ENCODE measurements around the gene ZMIZ1.

Gene ZMIZ1

DNA sequence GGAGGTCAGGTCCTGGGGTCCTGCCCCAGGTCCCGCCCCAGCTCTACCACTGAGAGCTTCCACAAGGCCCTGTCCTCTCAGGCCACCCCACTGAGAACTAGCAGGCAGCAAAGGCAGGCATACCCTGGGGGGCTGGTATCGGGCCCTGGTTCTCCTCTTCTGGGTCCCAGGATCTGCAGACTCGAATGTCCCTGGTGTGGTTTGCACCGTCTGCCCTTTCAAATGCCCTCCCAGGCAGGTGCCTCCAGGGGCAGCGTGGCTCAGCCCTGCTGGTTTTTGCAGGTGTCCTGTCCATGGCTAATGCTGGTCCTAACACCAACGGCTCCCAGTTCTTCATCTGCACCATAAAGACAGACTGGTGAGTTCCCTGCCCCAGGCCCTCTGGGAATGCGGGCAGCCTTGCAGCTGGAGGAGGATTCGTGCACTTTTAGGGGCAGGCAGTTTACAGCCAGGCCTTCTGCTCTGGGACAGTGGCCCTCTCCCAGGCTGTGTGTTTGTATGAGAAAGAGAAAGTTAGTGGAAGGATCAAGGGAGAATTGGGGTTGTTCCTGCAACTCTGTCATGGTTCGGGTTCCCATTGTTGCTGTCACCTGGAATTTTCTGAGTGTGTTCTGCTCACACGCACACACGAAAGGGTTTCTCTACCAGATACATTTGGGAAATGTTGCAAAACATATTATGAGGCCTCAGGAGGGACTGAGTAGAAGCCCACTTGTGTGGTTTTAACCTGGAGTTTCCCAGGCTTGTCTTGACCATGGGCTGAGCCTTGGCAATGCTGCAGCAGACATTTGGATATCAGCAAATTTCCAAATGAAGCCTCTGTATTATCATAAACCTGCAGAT lies 283.5 kb downstream of the ZMIZ1 start (continued):
- TF ChIP-seq ZNF830 (tag by site-specific recombination; IDR thresholded peaks at IDR 0.05; ENCODE audit: low read depth) = no peak
- TF ChIP-seq ZNF133 (tag by site-specific recombination; IDR thresholded peaks at IDR 0.05) = no peak
- TF ChIP-seq ZNF112 (tag by site-specific recombination; IDR thresholded peaks at IDR 0.05) = no peak
- TF ChIP-seq, protein P1, sequence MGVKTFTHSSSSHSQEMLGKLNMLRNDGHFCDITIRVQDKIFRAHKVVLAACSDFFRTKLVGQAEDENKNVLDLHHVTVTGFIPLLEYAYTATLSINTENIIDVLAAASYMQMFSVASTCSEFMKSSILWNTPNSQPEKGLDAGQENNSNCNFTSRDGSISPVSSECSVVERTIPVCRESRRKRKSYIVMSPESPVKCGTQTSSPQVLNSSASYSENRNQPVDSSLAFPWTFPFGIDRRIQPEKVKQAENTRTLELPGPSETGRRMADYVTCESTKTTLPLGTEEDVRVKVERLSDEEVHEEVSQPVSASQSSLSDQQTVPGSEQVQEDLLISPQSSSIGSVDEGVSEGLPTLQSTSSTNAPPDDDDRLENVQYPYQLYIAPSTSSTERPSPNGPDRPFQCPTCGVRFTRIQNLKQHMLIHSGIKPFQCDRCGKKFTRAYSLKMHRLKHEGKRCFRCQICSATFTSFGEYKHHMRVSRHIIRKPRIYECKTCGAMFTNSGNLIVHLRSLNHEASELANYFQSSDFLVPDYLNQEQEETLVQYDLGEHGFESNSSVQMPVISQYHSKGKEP (tag by site-specific recombination; IDR thresholded peaks at IDR 0.05) = no peak

DNA sequence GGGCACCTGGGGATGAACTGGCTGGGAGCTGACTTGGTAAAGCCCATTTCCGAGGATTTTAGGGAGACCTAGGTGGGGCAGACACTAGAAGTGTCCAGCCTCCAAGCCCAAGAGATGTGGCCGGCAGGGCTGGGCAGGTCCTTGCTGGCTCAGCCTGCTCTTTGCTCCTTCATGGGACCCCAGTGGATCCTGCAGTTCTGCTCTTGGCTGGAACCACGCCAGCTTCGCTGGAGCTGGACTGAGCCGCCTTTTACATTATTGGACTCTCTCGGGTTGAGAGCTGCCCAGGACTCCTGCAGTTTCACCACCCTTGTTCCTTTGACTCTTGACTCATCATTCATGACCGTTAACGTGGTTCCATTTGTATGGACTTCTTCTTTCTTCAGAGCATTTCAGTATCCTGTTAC lies 284.2 kb downstream of the ZMIZ1 start:
- H3K9me3 ChIP-seq (ENCODE audit: control insufficient read depth, insufficient read depth, low read depth, low read length) = no peaks in the 10 kb centered on the region
- no peak overlapping the region for H3K27ac ChIP-seq (ENCODE audit: extremely low read depth, low read depth, low read length)
- H3K4me3 ChIP-seq (ENCODE audit: low read depth, low read length) = no peak overlapping the region
- ChIA-PET POLR2A (no interaction called here), CTCF (no interaction called here)
- H3K36me3 ChIP-seq (ENCODE audit: control insufficient read depth in 2 of 2, insufficient read depth in 1 of 2, low read length in 2 of 2) = peaks cover 7 to 83% of the 10 kb centered on the region in 2 experiments
- TF ChIP-seq ZBTB20 (tag by site-specific recombination; IDR thresholded peaks at IDR 0.05) = no peak
- no peak for TF ChIP-seq ZSCAN30 (tag by site-specific recombination; IDR thresholded peaks at IDR 0.05)
- TF ChIP-seq ZNF623 (tag by site-specific recombination; IDR thresholded peaks at IDR 0.05) = no peak
- no peak for TF ChIP-seq ZNF560 (tag by site-specific recombination; IDR thresholded peaks at IDR 0.05; ENCODE audit: borderline replicate concordance)
- TF ChIP-seq ZNF19 (tag by site-specific recombination; IDR thresholded peaks at IDR 0.05; ENCODE audit: low read depth) = no peak
- TF ChIP-seq MEIS1 (CRISPR knock-in tag; IDR thresholded peaks at IDR 0.05; ENCODE audit: borderline replicate concordance) = no peak
- H3K4me1 ChIP-seq (ENCODE audit: control insufficient read depth, insufficient read depth, low read length) = no peaks in the 10 kb centered on the region

DNA sequence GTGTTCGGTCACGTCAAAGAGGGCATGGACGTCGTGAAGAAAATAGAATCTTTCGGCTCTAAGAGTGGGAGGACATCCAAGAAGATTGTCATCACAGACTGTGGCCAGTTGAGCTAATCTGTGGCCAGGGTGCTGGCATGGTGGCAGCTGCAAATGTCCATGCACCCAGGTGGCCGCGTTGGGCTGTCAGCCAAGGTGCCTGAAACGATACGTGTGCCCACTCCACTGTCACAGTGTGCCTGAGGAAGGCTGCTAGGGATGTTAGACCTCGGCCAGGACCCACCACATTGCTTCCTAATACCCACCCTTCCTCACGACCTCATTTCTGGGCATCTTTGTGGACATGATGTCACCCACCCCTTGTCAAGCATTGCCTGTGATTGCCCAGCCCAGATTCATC lies 285.0 kb downstream of the ZMIZ1 start:
- Histone ChIP-seq H3K4me3 (ENCODE audit: low read depth, low read length) (no peak overlapping the region), H3K4me1 (ENCODE audit: control insufficient read depth, insufficient read depth, low read length) (no peaks in the 10 kb centered on the region), H3K36me3 (ENCODE audit: control insufficient read depth in 2 of 2, insufficient read depth in 1 of 2, low read length in 2 of 2) (peaks cover 7 to 78% of the 10 kb centered on the region in 2 experiments), H3K27ac (ENCODE audit: extremely low read depth, low read depth, low read length) (no peak overlapping the region), H3K9me3 (ENCODE audit: control insufficient read depth, insufficient read depth, low read depth, low read length) (no peaks in the 10 kb centered on the region)
- CTCF ChIA-PET = no interaction called here
- no peak for TF ChIP-seq ZNF133 (tag by site-specific recombination; IDR thresholded peaks at IDR 0.05)
- TF ChIP-seq ZBTB20 (tag by site-specific recombination; IDR thresholded peaks at IDR 0.05) = no peak
- no peak for TF ChIP-seq FEZF1 (tag by site-specific recombination; IDR thresholded peaks at IDR 0.05)
- TF ChIP-seq, protein P2, sequence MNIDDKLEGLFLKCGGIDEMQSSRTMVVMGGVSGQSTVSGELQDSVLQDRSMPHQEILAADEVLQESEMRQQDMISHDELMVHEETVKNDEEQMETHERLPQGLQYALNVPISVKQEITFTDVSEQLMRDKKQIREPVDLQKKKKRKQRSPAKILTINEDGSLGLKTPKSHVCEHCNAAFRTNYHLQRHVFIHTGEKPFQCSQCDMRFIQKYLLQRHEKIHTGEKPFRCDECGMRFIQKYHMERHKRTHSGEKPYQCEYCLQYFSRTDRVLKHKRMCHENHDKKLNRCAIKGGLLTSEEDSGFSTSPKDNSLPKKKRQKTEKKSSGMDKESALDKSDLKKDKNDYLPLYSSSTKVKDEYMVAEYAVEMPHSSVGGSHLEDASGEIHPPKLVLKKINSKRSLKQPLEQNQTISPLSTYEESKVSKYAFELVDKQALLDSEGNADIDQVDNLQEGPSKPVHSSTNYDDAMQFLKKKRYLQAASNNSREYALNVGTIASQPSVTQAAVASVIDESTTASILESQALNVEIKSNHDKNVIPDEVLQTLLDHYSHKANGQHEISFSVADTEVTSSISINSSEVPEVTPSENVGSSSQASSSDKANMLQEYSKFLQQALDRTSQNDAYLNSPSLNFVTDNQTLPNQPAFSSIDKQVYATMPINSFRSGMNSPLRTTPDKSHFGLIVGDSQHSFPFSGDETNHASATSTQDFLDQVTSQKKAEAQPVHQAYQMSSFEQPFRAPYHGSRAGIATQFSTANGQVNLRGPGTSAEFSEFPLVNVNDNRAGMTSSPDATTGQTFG (tag by site-specific recombination; IDR thresholded peaks at IDR 0.05; ENCODE audit: borderline replicate concordance) = no peak
- TF ChIP-seq ZNF391 (tag by site-specific recombination; IDR thresholded peaks at IDR 0.05; ENCODE audit: borderline replicate concordance, low read depth) = no peak
- POLR2A ChIA-PET = interaction anchor here (1.6 kb wide), 1 partner anchor 8 kb away, joined by 6 read pairs; no protein-coding TSS in a partner anchor

DNA sequence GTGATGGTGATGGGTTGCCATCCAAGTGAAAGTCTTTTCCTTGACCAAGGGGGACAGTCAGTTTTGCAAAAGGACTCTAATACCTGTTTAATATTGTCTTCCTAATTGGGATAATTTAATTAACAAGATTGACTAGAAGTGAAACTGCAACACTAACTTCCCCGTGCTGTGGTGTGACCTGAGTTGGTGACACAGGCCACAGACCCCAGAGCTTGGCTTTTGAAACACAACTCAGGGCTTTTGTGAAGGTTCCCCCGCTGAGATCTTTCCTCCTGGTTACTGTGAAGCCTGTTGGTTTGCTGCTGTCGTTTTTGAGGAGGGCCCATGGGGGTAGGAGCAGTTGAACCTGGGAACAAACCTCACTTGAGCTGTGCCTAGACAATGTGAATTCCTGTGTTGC lies 285.4 kb downstream of the ZMIZ1 start:
- H3K9me3 ChIP-seq (ENCODE audit: control insufficient read depth, insufficient read depth, low read depth, low read length) = no peaks in the 10 kb centered on the region
- CTCF ChIA-PET = no interaction called here
- no peaks in the 10 kb centered on the region for H3K4me1 ChIP-seq (ENCODE audit: control insufficient read depth, insufficient read depth, low read length)
- POLR2A ChIA-PET = interaction anchor here (1.6 kb wide), 1 partner anchor 9 kb away, joined by 6 read pairs; no protein-coding TSS in a partner anchor
- peaks cover 7 to 74% of the 10 kb centered on the region in 2 experiments for H3K36me3 ChIP-seq (ENCODE audit: control insufficient read depth in 2 of 2, insufficient read depth in 1 of 2, low read length in 2 of 2)
- TF ChIP-seq ZNF707 (tag by site-specific recombination; IDR thresholded peaks at IDR 0.05) (no peak), HOXC10 (CRISPR knock-in tag; IDR thresholded peaks at IDR 0.05) (no peak), ZNF501 (tag by site-specific recombination; IDR thresholded peaks at IDR 0.05) (no peak), KLF16 (tag by site-specific recombination; IDR thresholded peaks at IDR 0.05) (no peak), KLF10 (tag by site-specific recombination; IDR thresholded peaks at IDR 0.05) (no peak), ZNF114 (tag by site-specific recombination; IDR thresholded peaks at IDR 0.05) (no peak), ZNF529 (tag by site-specific recombination; IDR thresholded peaks at IDR 0.05; ENCODE audit: insufficient replicate concordance) (no peak)
- TF ChIP-seq, protein P3, sequence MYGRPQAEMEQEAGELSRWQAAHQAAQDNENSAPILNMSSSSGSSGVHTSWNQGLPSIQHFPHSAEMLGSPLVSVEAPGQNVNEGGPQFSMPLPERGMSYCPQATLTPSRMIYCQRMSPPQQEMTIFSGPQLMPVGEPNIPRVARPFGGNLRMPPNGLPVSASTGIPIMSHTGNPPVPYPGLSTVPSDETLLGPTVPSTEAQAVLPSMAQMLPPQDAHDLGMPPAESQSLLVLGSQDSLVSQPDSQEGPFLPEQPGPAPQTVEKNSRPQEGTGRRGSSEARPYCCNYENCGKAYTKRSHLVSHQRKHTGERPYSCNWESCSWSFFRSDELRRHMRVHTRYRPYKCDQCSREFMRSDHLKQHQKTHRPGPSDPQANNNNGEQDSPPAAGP (tag by site-specific recombination; IDR thresholded peaks at IDR 0.05) = no peak
- TF ChIP-seq, protein P4, sequence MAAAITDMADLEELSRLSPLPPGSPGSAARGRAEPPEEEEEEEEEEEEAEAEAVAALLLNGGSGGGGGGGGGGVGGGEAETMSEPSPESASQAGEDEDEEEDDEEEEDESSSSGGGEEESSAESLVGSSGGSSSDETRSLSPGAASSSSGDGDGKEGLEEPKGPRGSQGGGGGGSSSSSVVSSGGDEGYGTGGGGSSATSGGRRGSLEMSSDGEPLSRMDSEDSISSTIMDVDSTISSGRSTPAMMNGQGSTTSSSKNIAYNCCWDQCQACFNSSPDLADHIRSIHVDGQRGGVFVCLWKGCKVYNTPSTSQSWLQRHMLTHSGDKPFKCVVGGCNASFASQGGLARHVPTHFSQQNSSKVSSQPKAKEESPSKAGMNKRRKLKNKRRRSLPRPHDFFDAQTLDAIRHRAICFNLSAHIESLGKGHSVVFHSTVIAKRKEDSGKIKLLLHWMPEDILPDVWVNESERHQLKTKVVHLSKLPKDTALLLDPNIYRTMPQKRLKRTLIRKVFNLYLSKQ (tag by site-specific recombination; IDR thresholded peaks at IDR 0.05; ENCODE audit: borderline replicate concordance) = no peak
- H3K4me3 ChIP-seq (ENCODE audit: low read depth, low read length) = no peak overlapping the region
- H3K27ac ChIP-seq (ENCODE audit: extremely low read depth, low read depth, low read length) = no peak overlapping the region

Measured in HEK293 (cell line).